AG09309 (cell line): ENCODE measurements around the gene LRMDA.
"Not testable (repeated sequence)": the region's sequence is repeated elsewhere in the genome, so short reads cannot be mapped to it uniquely, and the experiment has no call there.

ENCODE experiments used
- DNase-seq: peaks from one replicate; pipeline ENCODE4 v3.0.0-alpha.2; 2010; ENCODE audit warnings: low read depth
- H3K4me3 ChIP-seq: 2 replicates; pipeline ENCODE4 v1.5.1; 2011; ENCODE audit warnings: mild to moderate bottlenecking, low read depth, low read length, moderate library complexity; ENCODE audit not compliant: control insufficient read depth
- TF ChIP-seq, protein P1 (sequence below): IDR thresholded peaks from 2 replicates; pipeline ENCODE4 v1.5.1; 2011; ENCODE audit warnings: mild to moderate bottlenecking, low read depth, low read length, inconsistent platforms; ENCODE audit not compliant: insufficient read depth, control insufficient read depth; ENCODE audit errors: missing control alignments

Gene LRMDA

DNA sequence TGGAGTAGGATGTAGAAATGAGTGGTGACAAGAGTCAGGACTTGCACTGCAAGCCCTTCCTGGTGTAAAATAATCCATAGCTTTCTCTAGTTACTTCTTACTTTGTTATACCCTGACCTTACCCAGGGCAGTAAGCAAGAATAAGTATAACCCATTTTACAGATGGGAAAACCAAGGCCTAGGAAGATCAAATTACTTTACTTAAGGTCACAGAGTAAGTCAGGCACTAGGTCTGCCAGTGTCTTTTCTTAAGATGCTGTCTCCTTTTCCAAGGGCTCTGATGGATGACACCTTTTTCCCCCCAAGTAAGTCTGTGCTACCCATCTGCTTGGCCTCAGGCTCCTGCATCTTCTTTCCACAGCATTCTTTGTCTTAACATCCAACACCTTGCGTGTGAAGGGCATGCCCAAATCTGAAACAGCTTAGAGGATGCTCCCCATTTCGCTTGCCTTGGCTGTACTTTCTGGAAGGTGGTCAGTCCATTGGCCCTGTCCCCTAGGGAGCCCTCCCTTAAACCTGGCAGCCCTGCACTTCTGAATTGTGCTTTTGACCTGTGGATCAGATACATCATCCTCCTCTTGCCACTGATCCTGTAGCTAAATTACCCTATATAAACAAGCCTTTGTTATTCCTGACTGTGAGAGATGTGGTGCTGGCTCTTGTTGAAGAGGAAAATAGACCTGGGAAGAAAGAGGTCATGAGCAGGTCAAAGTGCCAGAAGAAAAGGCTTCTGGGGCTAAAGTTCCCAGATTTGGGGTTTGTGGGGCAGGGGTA is 168.6 kb downstream of the LRMDA start:
- TF ChIP-seq, protein P1, sequence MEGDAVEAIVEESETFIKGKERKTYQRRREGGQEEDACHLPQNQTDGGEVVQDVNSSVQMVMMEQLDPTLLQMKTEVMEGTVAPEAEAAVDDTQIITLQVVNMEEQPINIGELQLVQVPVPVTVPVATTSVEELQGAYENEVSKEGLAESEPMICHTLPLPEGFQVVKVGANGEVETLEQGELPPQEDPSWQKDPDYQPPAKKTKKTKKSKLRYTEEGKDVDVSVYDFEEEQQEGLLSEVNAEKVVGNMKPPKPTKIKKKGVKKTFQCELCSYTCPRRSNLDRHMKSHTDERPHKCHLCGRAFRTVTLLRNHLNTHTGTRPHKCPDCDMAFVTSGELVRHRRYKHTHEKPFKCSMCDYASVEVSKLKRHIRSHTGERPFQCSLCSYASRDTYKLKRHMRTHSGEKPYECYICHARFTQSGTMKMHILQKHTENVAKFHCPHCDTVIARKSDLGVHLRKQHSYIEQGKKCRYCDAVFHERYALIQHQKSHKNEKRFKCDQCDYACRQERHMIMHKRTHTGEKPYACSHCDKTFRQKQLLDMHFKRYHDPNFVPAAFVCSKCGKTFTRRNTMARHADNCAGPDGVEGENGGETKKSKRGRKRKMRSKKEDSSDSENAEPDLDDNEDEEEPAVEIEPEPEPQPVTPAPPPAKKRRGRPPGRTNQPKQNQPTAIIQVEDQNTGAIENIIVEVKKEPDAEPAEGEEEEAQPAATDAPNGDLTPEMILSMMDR = no peak
- no peak for DNase-seq
- H3K4me3 ChIP-seq = no peak overlapping the region

DNA sequence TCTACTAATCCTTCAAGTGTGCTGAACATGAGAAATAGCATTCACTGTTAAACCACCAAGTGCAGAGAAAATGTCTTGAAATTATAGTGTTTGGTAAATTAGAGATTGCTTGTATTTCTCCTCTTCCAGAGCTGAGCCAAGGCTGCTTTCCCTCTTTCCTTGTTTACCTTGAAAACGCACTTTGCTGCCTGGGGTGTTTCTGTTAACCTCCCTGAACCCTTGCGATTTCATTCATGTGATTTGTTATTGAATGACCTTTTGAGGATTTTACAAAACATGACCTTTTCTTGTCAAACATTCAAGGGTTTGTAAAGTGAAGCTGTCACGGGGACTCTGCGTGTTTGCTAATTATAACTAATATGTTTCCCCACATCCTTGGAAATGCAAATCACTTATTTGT is 169.4 kb downstream of the LRMDA start:
- TF ChIP-seq, protein P1 = no peak
- no peak for DNase-seq
- no peak overlapping the region for H3K4me3 ChIP-seq

DNA sequence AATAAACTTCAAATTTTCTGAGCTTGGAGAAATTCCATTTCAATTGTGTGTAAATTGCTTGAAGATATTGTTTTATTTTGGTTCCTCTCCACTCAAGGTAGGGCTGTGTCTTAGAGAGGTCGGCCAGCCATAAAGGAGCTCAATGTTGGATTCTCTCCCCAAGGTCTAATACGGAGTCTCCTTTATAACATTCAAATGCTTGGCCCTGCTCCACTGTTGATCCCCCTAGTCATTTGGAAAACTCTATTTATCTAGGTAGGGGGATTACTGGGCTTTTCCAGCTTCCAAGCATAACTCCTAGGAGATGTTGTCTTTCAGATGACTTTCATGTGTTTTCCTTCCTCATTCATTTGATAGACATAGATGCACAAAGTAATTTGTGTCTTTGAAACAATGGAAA is 170.9 kb downstream of the LRMDA start:
- DNase-seq = no peak
- TF ChIP-seq, protein P1 = no peak
- H3K4me3 ChIP-seq = no peak overlapping the region

DNA sequence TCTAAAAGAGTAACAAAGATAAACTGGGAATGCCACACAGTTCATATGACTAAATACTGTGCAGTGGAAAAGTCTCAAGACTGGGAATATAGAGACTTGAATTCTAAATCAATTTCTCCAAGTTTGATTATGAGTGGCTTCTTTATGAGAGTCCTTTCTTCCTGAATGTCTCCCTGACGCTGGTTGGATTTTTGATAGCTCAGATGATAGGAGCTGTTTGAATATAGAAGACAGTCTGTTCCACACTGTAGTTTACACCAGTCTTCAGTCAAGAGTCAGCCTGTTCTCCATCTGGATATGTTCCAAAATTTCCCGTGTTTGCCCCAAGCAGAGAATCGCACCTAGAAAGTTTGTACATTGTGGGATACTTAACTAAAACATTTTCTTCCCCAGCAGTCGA is 173.7 kb downstream of the LRMDA start:
- DNase-seq = no peak
- H3K4me3 ChIP-seq = no peak overlapping the region
- TF ChIP-seq, protein P1 = no peak

DNA sequence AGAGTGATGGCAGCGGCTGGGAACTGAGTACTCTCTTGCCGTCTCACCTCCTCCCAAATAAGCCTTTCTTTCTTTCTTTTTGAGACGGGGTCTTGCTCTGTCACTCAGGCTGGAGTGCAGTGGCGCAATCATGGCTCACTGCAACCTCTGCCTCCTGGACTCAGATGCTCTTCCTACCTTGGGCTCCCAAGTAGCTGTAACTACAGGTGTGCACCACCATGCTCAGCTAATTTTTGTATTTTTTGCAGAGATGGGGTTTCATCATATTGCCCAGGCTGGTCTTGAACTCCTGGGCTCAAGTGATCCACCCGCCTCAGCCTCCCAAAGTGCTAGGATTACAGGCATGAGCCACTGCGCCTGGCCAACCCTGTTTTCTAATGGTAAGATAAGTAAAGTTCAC is 174.4 kb downstream of the LRMDA start:
- DNase-seq, H3K4me3 ChIP-seq: not testable (repeated sequence)

DNA sequence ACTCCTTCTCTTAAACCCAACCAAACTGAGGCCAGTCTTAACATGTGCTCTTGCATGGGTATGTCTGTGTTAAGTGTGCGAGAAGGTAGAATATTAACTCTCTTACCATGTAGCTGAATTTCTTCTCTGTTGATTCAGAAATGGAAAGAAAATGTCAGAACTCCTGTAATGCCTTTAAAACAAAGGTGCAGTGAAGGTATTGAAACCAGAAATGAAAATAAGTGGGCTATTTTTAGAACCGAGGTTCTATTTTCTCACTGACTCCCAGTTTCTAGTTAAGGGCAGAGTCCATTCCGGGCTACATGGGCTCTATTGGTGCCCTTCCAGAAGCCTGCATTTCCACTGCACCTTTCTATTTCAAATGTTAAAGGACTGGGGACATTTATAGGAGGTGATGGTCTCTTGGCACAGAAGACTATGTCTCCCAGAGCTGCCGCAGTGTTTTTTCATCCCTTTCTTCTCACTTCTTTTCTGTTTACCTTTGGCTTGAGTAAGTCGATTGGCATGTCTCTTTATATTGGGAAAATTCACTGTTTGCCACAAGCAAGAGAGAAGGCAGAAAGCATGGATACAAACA is 174.9 kb downstream of the LRMDA start:
- H3K4me3 ChIP-seq = no peak overlapping the region
- DNase-seq = no peak
- TF ChIP-seq, protein P1 = no peak

DNA sequence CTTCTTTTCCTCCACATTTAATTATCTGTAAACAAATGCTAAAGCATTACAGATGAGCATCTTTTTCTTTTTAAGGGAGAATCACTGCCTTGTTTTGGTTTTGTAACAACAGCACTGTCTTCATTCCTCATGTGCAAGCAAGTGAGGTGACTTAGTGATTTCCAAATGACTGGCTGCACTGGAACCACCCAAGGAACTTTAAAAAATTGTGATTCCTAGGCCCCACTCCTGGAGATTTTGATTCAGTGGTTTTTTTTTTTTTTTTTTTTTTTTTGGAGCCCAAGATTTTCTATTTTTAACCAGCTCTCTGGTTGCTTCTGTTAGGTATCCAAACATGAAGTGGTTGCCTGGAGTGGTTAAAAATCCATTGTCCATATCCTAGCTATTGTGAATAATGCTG is 176.2 kb downstream of the LRMDA start:
- H3K4me3 ChIP-seq = no peak overlapping the region
- DNase-seq = no peak
- TF ChIP-seq, protein P1 = no peak
